ENCODE measurements around the gene HAPLN1.

HAPLN1 gene

DNA sequence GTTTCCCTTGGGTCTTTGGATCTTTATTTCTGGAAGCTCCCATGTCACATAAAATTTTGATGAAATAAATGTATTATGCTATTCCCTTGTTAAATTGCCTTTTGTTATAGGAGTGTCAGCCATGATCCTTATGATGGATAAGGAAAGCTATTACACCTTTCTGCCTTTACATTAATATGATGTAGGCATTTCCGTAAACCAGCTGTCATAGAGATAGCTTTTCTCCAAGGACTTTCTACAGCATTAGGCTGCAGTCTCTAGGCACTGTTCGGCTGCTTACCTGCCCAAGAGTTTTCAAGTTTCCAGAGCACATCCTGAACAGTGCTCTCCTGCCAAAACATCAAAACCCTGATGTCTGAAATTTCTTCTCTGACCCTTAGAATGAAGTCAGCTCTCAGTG lies 87.4 kb downstream of the HAPLN1 start:
- no peak for DNase-seq

- no peak for DNase-seq
Observed at GRCh38 chr5:83632874-83633273, 87.8 kb downstream of the HAPLN1 start.

- no peak for DNase-seq
Observed at GRCh38 chr5:83628360-83628759, 92.3 kb downstream of the HAPLN1 start.

DNA sequence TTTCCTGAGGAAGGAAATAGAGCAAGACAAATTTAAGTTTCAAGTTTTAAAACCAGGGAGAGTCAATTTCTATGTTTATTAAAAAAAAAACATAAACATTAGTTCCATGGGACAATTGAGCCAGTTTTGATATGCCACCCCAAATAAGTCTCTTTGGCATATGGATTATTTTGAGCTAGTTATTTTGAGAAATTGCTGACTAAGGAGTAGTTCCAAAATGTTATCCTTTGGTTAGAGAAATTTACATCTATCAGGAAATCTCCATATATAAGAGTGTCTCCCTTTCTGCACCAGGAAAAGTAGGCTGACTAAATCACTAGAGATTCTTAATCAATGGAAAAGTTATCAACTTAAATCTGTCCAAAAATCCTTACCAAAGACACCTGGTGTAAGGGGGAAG lies 105.8 kb downstream of the HAPLN1 start:
- no peak for DNase-seq

- DNase-seq: peak; percentile 36
Observed at GRCh38 chr5:83608122-83608521, 112.5 kb downstream of the HAPLN1 start.

DNA sequence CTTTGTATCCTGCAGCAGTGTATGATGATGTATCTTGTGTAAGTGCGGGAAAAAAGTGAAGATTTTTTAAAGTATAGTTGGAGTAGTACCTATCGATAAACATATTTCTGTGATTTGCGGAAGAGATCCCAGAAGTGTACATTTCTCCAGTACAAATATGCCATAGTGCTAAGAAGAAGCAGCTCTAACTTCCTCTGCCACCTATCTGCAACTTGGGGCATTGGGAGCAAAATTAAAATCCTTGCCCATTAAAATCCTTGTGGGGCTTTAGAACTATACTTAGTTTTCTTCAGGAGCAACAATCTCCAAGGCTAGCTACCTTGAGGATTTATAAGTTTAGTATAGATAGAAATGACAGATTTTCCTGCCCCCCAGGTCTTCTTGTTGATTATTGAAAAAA lies 125.4 kb downstream of the HAPLN1 start:
- DNase-seq: no peak

GRCh38 chr5:83590966-83591365 lies 129.7 kb downstream of the HAPLN1 start:
- peak; percentile 39 for DNase-seq

DNA sequence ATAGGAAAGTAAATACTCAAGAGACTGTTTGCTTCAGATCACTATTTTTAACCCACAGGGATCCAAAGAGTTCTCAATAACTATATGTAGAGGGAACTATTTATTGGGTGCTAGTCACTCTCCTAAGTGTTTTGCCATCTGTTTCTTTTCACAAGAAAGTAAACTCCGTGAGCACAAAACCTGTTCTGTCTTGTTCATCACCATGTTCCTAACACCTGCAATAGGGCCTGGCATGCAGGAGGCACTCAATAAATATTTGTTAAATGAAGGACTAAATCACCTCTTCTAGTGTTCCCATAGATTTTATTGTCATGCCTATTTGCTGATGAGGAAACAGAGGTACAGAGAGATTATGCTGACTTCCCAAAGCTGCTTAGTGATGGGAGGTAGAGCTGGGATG lies 130.9 kb downstream of the HAPLN1 start:
- peak; percentile 93 for DNase-seq

Measured in NCI-H774 (cell line).